Chondrocyte (in vitro differentiated cells): ENCODE results near the gene PIGV. TPM values are rescaled to one million over a fixed set of nuclear protein-coding genes. Genes with fewer than 3 reads are reported as not detected.
A peak's percentile ranks its signal among the peaks of the same experiment; 100 is the strongest.
"Not testable (repeated sequence)": the region's sequence is repeated elsewhere in the genome, so short reads cannot be mapped to it uniquely, and the experiment has no call there.

Experiments used
- DNase-seq: peaks from one replicate; pipeline ENCODE4 v3.0.0; 2021; ENCODE audit warnings: mixed read lengths, low spot score
- H3K27ac Mint-ChIP-seq: one replicate; pipeline ENCODE4 v1.8.0; 2021; ENCODE audit warnings: mild to moderate bottlenecking, moderate library complexity, mixed read lengths; ENCODE audit not compliant: unreplicated experiment
- H3K27me3 Mint-ChIP-seq: 2 replicates; pipeline ENCODE4 v1.8.0; 2021; ENCODE audit warnings: low read depth, mixed read lengths
- H3K36me3 Mint-ChIP-seq: 2 replicates; pipeline ENCODE4 v1.8.0; 2021; ENCODE audit warnings: low read depth, mixed read lengths
- H3K4me1 Mint-ChIP-seq: 2 replicates; pipeline ENCODE4 v1.8.0; 2021; ENCODE audit warnings: low read depth, mild to moderate bottlenecking, mixed read lengths
- H3K4me3 Mint-ChIP-seq: one replicate; pipeline ENCODE4 v1.8.0; 2021; ENCODE audit warnings: mild to moderate bottlenecking, moderate library complexity, mixed read lengths; ENCODE audit not compliant: unreplicated experiment
- H3K9me3 Mint-ChIP-seq: 2 replicates; pipeline ENCODE4 v1.8.0; 2021; ENCODE audit warnings: low read depth, mixed read lengths
- CTCF ChIP-seq: fragments of 200-600 bp; sonication (generic); IDR thresholded peaks from 2 replicates; pipeline ENCODE4 v1.5.0; 2021; ENCODE audit warnings: antibody characterized with exemption, mild to moderate bottlenecking, moderate library complexity
- total RNA-seq: library from RNA; stranded (reverse); gene quantifications from 3 replicates; pipeline ENCODE4 v1.2.1, GENCODE V29; 2021

Gene PIGV
- total RNA-seq, 1 donor from 2014 or later = 12.4 TPM

- no peak for DNase-seq
- Mint-ChIP-seq H3K4me3 (no peak overlapping the region), H3K9me3 (no peaks in the 10 kb centered on the region), H3K27ac (no peak overlapping the region), H3K36me3 (peaks cover 19% of the 10 kb centered on the region), H3K27me3 (no peaks in the 10 kb centered on the region), H3K4me1 (peaks cover 18% of the 10 kb centered on the region)
- no peak for TF ChIP-seq CTCF
These were observed 5.2 kb downstream of the PIGV start for GRCh38 chr1:26792924-26793323.

GRCh38 chr1:26794391-26794790 is 6.6 kb downstream of the PIGV start:
- no peak overlapping the region for H3K27ac Mint-ChIP-seq
- no peak for DNase-seq
- TF ChIP-seq CTCF = no peak
- H3K4me3 Mint-ChIP-seq = no peak overlapping the region
- H3K27me3 Mint-ChIP-seq = no peaks in the 10 kb centered on the region
- H3K9me3 Mint-ChIP-seq = no peaks in the 10 kb centered on the region
- H3K36me3 Mint-ChIP-seq = peaks cover 19% of the 10 kb centered on the region
- peaks cover 10% of the 10 kb centered on the region for H3K4me1 Mint-ChIP-seq

- Mint-ChIP-seq H3K27ac (no peak overlapping the region), H3K9me3 (no peaks in the 10 kb centered on the region), H3K36me3 (peaks cover 19% of the 10 kb centered on the region), H3K4me3 (no peak overlapping the region), H3K4me1 (peaks cover 19% of the 10 kb centered on the region), H3K27me3 (no peaks in the 10 kb centered on the region)
- TF ChIP-seq CTCF = no peak
- DNase-seq = no peak
These were observed 9.9 kb downstream of the PIGV start for GRCh38 chr1:26797627-26798026.

- H3K27me3 Mint-ChIP-seq = no peaks in the 10 kb centered on the region
- DNase-seq = no peak
- peaks cover 10% of the 10 kb centered on the region for H3K36me3 Mint-ChIP-seq
These were observed 11.9 kb downstream of the PIGV start for GRCh38 chr1:26799479-26800142.

GRCh38 chr1:26803932-26804331 is 16.2 kb downstream of the PIGV start:
- H3K27ac Mint-ChIP-seq, H3K4me3 Mint-ChIP-seq, H3K36me3 Mint-ChIP-seq, H3K27me3 Mint-ChIP-seq, H3K9me3 Mint-ChIP-seq, DNase-seq: not testable (repeated sequence)
- H3K4me1 Mint-ChIP-seq = peaks cover 15% of the 10 kb centered on the region

More at GRCh38 chr1:26799479-26800142, 11.9 kb downstream of the PIGV start:
- Mint-ChIP-seq H3K4me1 (peaks cover 19% of the 10 kb centered on the region), H3K27ac (peak overlapping the region; percentile 24), H3K9me3 (no peaks in the 10 kb centered on the region), H3K4me3 (no peak overlapping the region)
- TF ChIP-seq CTCF = no peak

- DNase-seq, H3K9me3 Mint-ChIP-seq, H3K36me3 Mint-ChIP-seq, H3K4me1 Mint-ChIP-seq, H3K27ac Mint-ChIP-seq, H3K27me3 Mint-ChIP-seq, H3K4me3 Mint-ChIP-seq: not testable (repeated sequence)
- peak; percentile 84 for TF ChIP-seq CTCF
These were observed 22.4 kb downstream of the PIGV start for GRCh38 chr1:26810105-26810504.
